ENCODE data around the gene SAMHD1. TPM values are rescaled to one million over a fixed set of nuclear protein-coding genes. Genes with fewer than 3 reads are reported as not detected.
"Not testable (repeated sequence)": the region's sequence is repeated elsewhere in the genome, so short reads cannot be mapped to it uniquely, and the experiment has no call there.

Gene SAMHD1
- total RNA-seq, 5 donors from 2014 or later (not counting 1 experiment from before 2014, with no cell fraction given): 218 to 437 (median 244) TPM

DNA sequence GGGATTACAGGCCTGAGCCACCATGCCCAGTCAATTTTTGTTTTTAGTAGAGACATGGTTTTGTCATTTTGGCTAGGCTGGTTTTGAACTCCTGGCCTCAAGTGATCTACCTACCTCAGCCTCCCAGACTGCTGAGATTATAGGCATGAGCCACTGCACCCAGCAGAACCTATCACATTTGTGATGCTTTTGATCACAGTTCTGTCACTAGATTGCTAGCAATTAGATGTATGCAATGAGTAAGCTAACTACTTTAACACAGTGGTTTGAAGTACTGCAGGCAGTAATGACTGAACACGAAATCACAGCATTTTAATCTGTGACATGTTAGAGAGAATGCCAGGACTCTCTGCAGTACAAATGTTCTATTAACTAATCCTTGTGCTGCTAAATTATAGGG lies 19.6 kb upstream of the SAMHD1 start:
- Mint-ChIP-seq H3K9me3 (peaks cover 0 to 5% (median 0%) of the 10 kb centered on the region in 3 donors), H3K4me1 (peaks cover 61 to 85% (median 72%) of the 10 kb centered on the region in 3 donors), H3K36me3 (peaks cover 12% of the 10 kb centered on the region), H3K27me3 (no peaks in the 10 kb centered on the region), H3K27ac (peak overlapping the region; percentile 97 to 98), H3K4me3 (peak overlapping the region in 1 of 3 donors; percentile 83)
- no peak overlapping the region for H3K4me3 ChIP-seq (ENCODE audit: control insufficient read depth in 1 of 2, extremely low read depth in 1 of 2, low read length in 1 of 2)
- peak overlapping the region; percentile 28 for H3K27ac ChIP-seq (ENCODE audit: low read length)
- WGBS (ENCODE audit: insufficient coverage): no CpG with 5 or more reads among the region's 1 CpG
- H3K27me3 ChIP-seq (replicated peaks in 1 of 2; ENCODE audit: control insufficient read depth in 2 of 2, extremely low read depth in 1 of 2, insufficient read depth in 2 of 2, low read length in 1 of 2): no peaks in the 10 kb centered on the region
- H3K36me3 ChIP-seq (ENCODE audit: control insufficient read depth in 2 of 2, extremely low read depth in 1 of 2, insufficient read depth in 1 of 2, low read length in 1 of 2): no peaks in the 10 kb centered on the region
- DNase-seq (no peak), ATAC-seq (replicated peaks in 1 of 4) (no peak)
- ChIA-PET CTCF (no interaction called here), POLR2A (no interaction called here)
- no peaks in the 10 kb centered on the region for H3K9me3 ChIP-seq
- peaks cover 53 to 85% of the 10 kb centered on the region in 2 experiments for H3K4me1 ChIP-seq (ENCODE audit: control insufficient read depth in 1 of 2, extremely low read depth in 1 of 2, insufficient read depth in 2 of 2, low read length in 2 of 2)

- POLR2A ChIA-PET: no interaction called here
- H3K36me3 Mint-ChIP-seq: peaks cover 12% of the 10 kb centered on the region
- peaks cover 0 to 5% (median 0%) of the 10 kb centered on the region in 3 donors for H3K9me3 Mint-ChIP-seq
- peak overlapping the region; percentile 48 to 83 (median 55) for H3K4me3 Mint-ChIP-seq
- H3K27me3 Mint-ChIP-seq: no peaks in the 10 kb centered on the region
- peak overlapping the region in 1 of 2 donors; percentile 50 for H3K4me3 ChIP-seq (ENCODE audit: control insufficient read depth in 1 of 2, extremely low read depth in 1 of 2, low read length in 1 of 2)
- DNase-seq (peak in 18 of 35 experiments; percentile 12 to 65 (median 28)), ATAC-seq (replicated peaks in 1 of 4) (peak; percentile 74 to 90 (median 82))
- CTCF ChIA-PET: interaction anchor here in 1 of 2 donors (1.0 to 1.5 kb wide), 3 partner anchors 39 to 46 kb away, joined by 3 to 4 read pairs (median 3); no protein-coding TSS in a partner anchor
- no peaks in the 10 kb centered on the region for H3K27me3 ChIP-seq (replicated peaks in 1 of 2; ENCODE audit: control insufficient read depth in 2 of 2, extremely low read depth in 1 of 2, insufficient read depth in 2 of 2, low read length in 1 of 2)
- H3K4me1 Mint-ChIP-seq: peaks cover 61 to 77% (median 65%) of the 10 kb centered on the region in 3 donors
- 10% methylated on average over 4 of the region's 10 CpGs for WGBS (ENCODE audit: insufficient coverage)
- no peaks in the 10 kb centered on the region for H3K36me3 ChIP-seq (ENCODE audit: control insufficient read depth in 2 of 2, extremely low read depth in 1 of 2, insufficient read depth in 1 of 2, low read length in 1 of 2)
- H3K4me1 ChIP-seq (ENCODE audit: control insufficient read depth in 1 of 2, extremely low read depth in 1 of 2, insufficient read depth in 2 of 2, low read length in 2 of 2): peaks cover 47 to 77% of the 10 kb centered on the region in 2 experiments
- H3K27ac ChIP-seq (ENCODE audit: low read length): peak overlapping the region; percentile 80
- H3K9me3 ChIP-seq: no peaks in the 10 kb centered on the region
- H3K27ac Mint-ChIP-seq: peak overlapping the region; percentile 97 to 98
Observed at GRCh38 chr20:36969478-36970186, 18.1 kb upstream of the SAMHD1 start.

DNA sequence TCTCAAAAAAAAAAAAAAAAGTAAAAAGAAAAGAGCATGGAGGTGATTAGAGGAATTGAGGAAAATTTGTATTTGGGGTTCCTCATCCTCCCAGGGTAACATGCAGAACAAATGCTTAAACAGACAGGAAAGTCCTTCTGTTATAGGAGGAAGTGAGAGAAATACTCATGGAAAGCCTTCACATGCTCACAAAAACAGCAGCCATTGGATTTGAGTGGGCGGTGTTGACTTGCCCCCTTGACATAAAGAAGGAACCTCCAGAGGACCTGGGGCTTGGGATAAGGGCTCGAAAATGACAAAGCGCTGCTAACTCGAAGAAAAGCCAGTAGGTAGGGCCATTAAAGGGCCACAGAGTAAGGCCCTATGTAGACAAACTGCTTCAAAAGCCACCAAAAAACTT lies 17.5 kb upstream of the SAMHD1 start:
- H3K27me3 ChIP-seq (replicated peaks in 1 of 2; ENCODE audit: control insufficient read depth in 2 of 2, extremely low read depth in 1 of 2, insufficient read depth in 2 of 2, low read length in 1 of 2): no peaks in the 10 kb centered on the region
- CTCF ChIA-PET: interaction anchor here in 1 of 2 donors (1.5 kb wide), 2 partner anchors 39 to 46 kb away, joined by 3 read pairs; no protein-coding TSS in a partner anchor
- WGBS (ENCODE audit: insufficient coverage): 100% methylated on average over 3 of the region's 4 CpGs
- H3K4me3 ChIP-seq (ENCODE audit: control insufficient read depth in 1 of 2, extremely low read depth in 1 of 2, low read length in 1 of 2): no peak overlapping the region
- H3K36me3 ChIP-seq (ENCODE audit: control insufficient read depth in 2 of 2, extremely low read depth in 1 of 2, insufficient read depth in 1 of 2, low read length in 1 of 2): no peaks in the 10 kb centered on the region
- no peaks in the 10 kb centered on the region for H3K27me3 Mint-ChIP-seq
- peak overlapping the region; percentile 48 to 83 (median 55) for H3K4me3 Mint-ChIP-seq
- H3K9me3 ChIP-seq: no peaks in the 10 kb centered on the region
- peaks cover 61 to 75% (median 64%) of the 10 kb centered on the region in 3 donors for H3K4me1 Mint-ChIP-seq
- ATAC-seq (replicated peaks in 1 of 4) (no peak), DNase-seq (no peak)
- POLR2A ChIA-PET: no interaction called here
- H3K4me1 ChIP-seq (ENCODE audit: control insufficient read depth in 1 of 2, extremely low read depth in 1 of 2, insufficient read depth in 2 of 2, low read length in 2 of 2): peaks cover 44 to 71% of the 10 kb centered on the region in 2 experiments
- H3K27ac Mint-ChIP-seq: peak overlapping the region; percentile 97 to 98
- H3K27ac ChIP-seq (ENCODE audit: low read length): peak overlapping the region; percentile 80
- peaks cover 12% of the 10 kb centered on the region for H3K36me3 Mint-ChIP-seq
- peaks cover 0 to 5% (median 0%) of the 10 kb centered on the region in 3 donors for H3K9me3 Mint-ChIP-seq

DNA sequence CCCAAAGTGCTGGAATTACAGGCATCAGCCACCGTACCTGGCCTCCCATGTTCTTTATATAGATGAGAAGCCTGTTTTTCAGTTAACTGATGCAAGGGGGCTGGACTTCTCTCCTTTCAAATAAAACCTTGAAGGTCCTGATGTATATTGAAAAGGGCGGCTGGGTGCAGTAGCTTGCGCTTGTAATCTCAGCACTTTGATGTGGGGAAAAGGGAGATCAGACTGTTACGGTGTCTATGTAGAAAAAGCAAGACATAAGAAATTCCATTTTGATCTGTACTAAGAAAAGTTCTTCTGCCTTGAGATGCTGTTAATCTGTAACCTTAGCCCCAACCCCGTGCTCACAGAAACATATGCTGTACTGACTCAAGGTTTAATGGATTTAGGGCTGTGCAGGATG lies 16.1 kb upstream of the SAMHD1 start:
- H3K4me3 Mint-ChIP-seq: peak overlapping the region in 1 of 3 donors; percentile 83
- no peaks in the 10 kb centered on the region for H3K9me3 ChIP-seq
- H3K36me3 ChIP-seq (ENCODE audit: control insufficient read depth in 2 of 2, extremely low read depth in 1 of 2, insufficient read depth in 1 of 2, low read length in 1 of 2): no peaks in the 10 kb centered on the region
- peak overlapping the region; percentile 97 to 98 for H3K27ac Mint-ChIP-seq
- peak; percentile 43 to 80 (median 53) for ATAC-seq (replicated peaks in 1 of 4)
- peak overlapping the region in 1 of 2 donors; percentile 3 for H3K4me3 ChIP-seq (ENCODE audit: control insufficient read depth in 1 of 2, extremely low read depth in 1 of 2, low read length in 1 of 2)
- peaks cover 2 to 5% (median 4%) of the 10 kb centered on the region in 3 donors for H3K9me3 Mint-ChIP-seq
- peaks cover 38 to 58% of the 10 kb centered on the region in 2 experiments for H3K4me1 ChIP-seq (ENCODE audit: control insufficient read depth in 1 of 2, extremely low read depth in 1 of 2, insufficient read depth in 2 of 2, low read length in 2 of 2)
- 0% methylated on average over 1 of the region's 5 CpGs for WGBS (ENCODE audit: insufficient coverage)
- no peaks in the 10 kb centered on the region for H3K27me3 ChIP-seq (replicated peaks in 1 of 2; ENCODE audit: control insufficient read depth in 2 of 2, extremely low read depth in 1 of 2, insufficient read depth in 2 of 2, low read length in 1 of 2)
- H3K4me1 Mint-ChIP-seq: peaks cover 58 to 68% (median 60%) of the 10 kb centered on the region in 3 donors
- no peaks in the 10 kb centered on the region for H3K27me3 Mint-ChIP-seq
- peak overlapping the region; percentile 57 for H3K27ac ChIP-seq (ENCODE audit: low read length)
- peaks cover 15% of the 10 kb centered on the region for H3K36me3 Mint-ChIP-seq
- CTCF ChIA-PET: no interaction called here
- DNase-seq: peak in 7 of 35 experiments; percentile 9 to 61 (median 29)
- POLR2A ChIA-PET: no interaction called here

- Mint-ChIP-seq H3K27ac (peak overlapping the region; percentile 97 to 98), H3K4me3 (peak overlapping the region in 1 of 3 donors; percentile 83), H3K36me3 (peaks cover 18% of the 10 kb centered on the region), H3K4me1 (peaks cover 52 to 65% (median 54%) of the 10 kb centered on the region in 3 donors)
- DNase-seq; H3K9me3 ChIP-seq; H3K4me3 ChIP-seq (ENCODE audit: control insufficient read depth in 1 of 2, extremely low read depth in 1 of 2, low read length in 1 of 2); H3K27ac ChIP-seq (ENCODE audit: low read length); H3K27me3 Mint-ChIP-seq; H3K27me3 ChIP-seq (replicated peaks in 1 of 2; ENCODE audit: control insufficient read depth in 2 of 2, extremely low read depth in 1 of 2, insufficient read depth in 2 of 2, low read length in 1 of 2); H3K36me3 ChIP-seq (ENCODE audit: control insufficient read depth in 2 of 2, extremely low read depth in 1 of 2, insufficient read depth in 1 of 2, low read length in 1 of 2); H3K9me3 Mint-ChIP-seq; ATAC-seq (replicated peaks in 1 of 4); CTCF ChIA-PET: not testable (repeated sequence)
- POLR2A ChIA-PET: interaction anchor here in 1 of 2 donors (0.6 kb wide), 1 partner anchor 18 kb away, joined by 3 read pairs; no protein-coding TSS in a partner anchor
- WGBS (ENCODE audit: insufficient coverage): no CpG with 5 or more reads among the region's 3 CpGs
- H3K4me1 ChIP-seq (ENCODE audit: control insufficient read depth in 1 of 2, extremely low read depth in 1 of 2, insufficient read depth in 2 of 2, low read length in 2 of 2): peaks cover 38 to 54% of the 10 kb centered on the region in 2 experiments
Observed at GRCh38 chr20:36966965-36967364, 15.5 kb upstream of the SAMHD1 start.

GRCh38 chr20:36962354-36962941 lies 10.9 kb upstream of the SAMHD1 start:
- H3K27me3 Mint-ChIP-seq; H3K4me3 ChIP-seq (ENCODE audit: control insufficient read depth in 1 of 2, extremely low read depth in 1 of 2, low read length in 1 of 2); H3K27me3 ChIP-seq (replicated peaks in 1 of 2; ENCODE audit: control insufficient read depth in 2 of 2, extremely low read depth in 1 of 2, insufficient read depth in 2 of 2, low read length in 1 of 2); ATAC-seq (replicated peaks in 1 of 4); H3K9me3 Mint-ChIP-seq; H3K36me3 ChIP-seq (ENCODE audit: control insufficient read depth in 2 of 2, extremely low read depth in 1 of 2, insufficient read depth in 1 of 2, low read length in 1 of 2); H3K36me3 Mint-ChIP-seq; POLR2A ChIA-PET; DNase-seq; H3K9me3 ChIP-seq; H3K27ac ChIP-seq (ENCODE audit: low read length); CTCF ChIA-PET; H3K4me3 Mint-ChIP-seq: not testable (repeated sequence)
- 81% methylated on average over 5 of the region's 9 CpGs for WGBS (ENCODE audit: insufficient coverage)
- peaks cover 15 to 31% (median 21%) of the 10 kb centered on the region in 3 donors for H3K4me1 Mint-ChIP-seq
- peak overlapping the region; percentile 5 to 36 for H3K27ac Mint-ChIP-seq
- peaks cover 2 to 10% of the 10 kb centered on the region in 2 experiments for H3K4me1 ChIP-seq (ENCODE audit: control insufficient read depth in 1 of 2, extremely low read depth in 1 of 2, insufficient read depth in 2 of 2, low read length in 2 of 2)
